MM.1S (cell line): ENCODE data around the gene MPL.

Experiments
- DNase-seq: peaks from one replicate; pipeline ENCODE4 v3.0.0-alpha.2; 2015
- H2AFZ ChIP-seq: fragments of 300-600 bp; sonication (generic); 2 replicates; pipeline ENCODE4 v1.6.0; 2016; ENCODE audit warnings: antibody characterized with exemption, low read length
- H3F3A ChIP-seq: fragments of 300-600 bp; sonication (generic); 2 replicates; pipeline ENCODE4 v1.6.1; 2016; ENCODE audit warnings: mild to moderate bottlenecking, antibody characterized with exemption, low read length, moderate library complexity, mixed read lengths; ENCODE audit not compliant: insufficient read depth
- H3K27ac ChIP-seq: fragments of 300-600 bp; sonication (generic); 2 replicates; pipeline ENCODE4 v1.5.1; 2016; ENCODE audit warnings: mild to moderate bottlenecking, low read length
- H3K27me3 ChIP-seq: fragments of 300-600 bp; sonication (generic); replicated peaks from 2 replicates; pipeline ENCODE4 v1.6.0; 2016; ENCODE audit warnings: low read length; ENCODE audit not compliant: insufficient read depth
- H3K36me3 ChIP-seq: fragments of 300-600 bp; sonication (generic); replicated peaks from 2 replicates; pipeline ENCODE4 v1.6.1; 2016; ENCODE audit warnings: mild to moderate bottlenecking, low read length, mixed read lengths; ENCODE audit not compliant: insufficient read depth
- H3K4me1 ChIP-seq: fragments of 300-600 bp; sonication (generic); 2 replicates; pipeline ENCODE4 v1.6.1; 2016; ENCODE audit warnings: low read length, mixed read lengths
- H3K4me2 ChIP-seq: fragments of 300-600 bp; sonication (generic); 2 replicates; pipeline ENCODE4 v1.6.0; 2016; ENCODE audit warnings: low read depth, low read length
- H3K4me3 ChIP-seq: fragments of 300-600 bp; sonication (generic); 2 replicates; pipeline ENCODE4 v1.5.1; 2016; ENCODE audit warnings: low read length, mixed read lengths
- H3K79me2 ChIP-seq: fragments of 300-600 bp; sonication (generic); 2 replicates; pipeline ENCODE4 v1.6.1; 2016; ENCODE audit warnings: mixed run types, low read length, mixed read lengths
- H3K9ac ChIP-seq: fragments of 300-600 bp; sonication (generic); 2 replicates; pipeline ENCODE4 v1.6.1; 2016; ENCODE audit warnings: low read length, mixed read lengths
- H3K9me2 ChIP-seq: fragments of 300-600 bp; sonication (generic); replicated peaks from 2 replicates; pipeline ENCODE4 v1.6.1; 2016; ENCODE audit warnings: mild to moderate bottlenecking, low read length, mixed read lengths; ENCODE audit not compliant: insufficient read depth
- H3K9me3 ChIP-seq: fragments of 300-600 bp; sonication (generic); replicated peaks from 2 replicates; pipeline ENCODE4 v1.6.1; 2016; ENCODE audit warnings: mild to moderate bottlenecking, low read length, mixed read lengths; ENCODE audit not compliant: insufficient read depth
- H4K20me1 ChIP-seq: fragments of 300-600 bp; sonication (generic); 2 replicates; pipeline ENCODE4 v1.6.1; 2016; ENCODE audit warnings: mild to moderate bottlenecking, low read length, moderate library complexity, mixed read lengths; ENCODE audit not compliant: insufficient read depth
- CTCF ChIP-seq: fragments of 300-600 bp; sonication (generic); IDR thresholded peaks from 2 replicates; pipeline ENCODE4 v1.5.1; 2016; ENCODE audit warnings: antibody characterized with exemption, low read length, mixed read lengths
- EZH2 ChIP-seq: fragments of 300-600 bp; sonication (generic); optimal IDR thresholded peaks from 2 replicates; pipeline ENCODE3; 2017; ENCODE audit warnings: low read depth, mild to moderate bottlenecking, antibody characterized with exemption, low read length, mixed read lengths
- EZH2phosphoT487 ChIP-seq: fragments of 300-600 bp; sonication (generic); IDR thresholded peaks from 2 replicates; pipeline ENCODE4 v1.6.1; 2018; ENCODE audit warnings: antibody characterized with exemption, low read length

The MPL gene

GRCh38 chr1:43314233-43314632 lies 23.4 kb upstream of the MPL start:
- H3K4me3 ChIP-seq, result no peak overlapping the region
- TF ChIP-seq CTCF (no peak), EZH2phosphoT487 (no peak), EZH2 (no peak)
- no peaks in the 10 kb centered on the region for H3K9me2 ChIP-seq
- no peaks in the 10 kb centered on the region for H3K9me3 ChIP-seq
- no peaks in the 10 kb centered on the region for H4K20me1 ChIP-seq
- H3K36me3 ChIP-seq, result no peaks in the 10 kb centered on the region
- DNase-seq, result no peak
- H3K4me2 ChIP-seq, result no peak overlapping the region
- no peak overlapping the region for H2AFZ ChIP-seq
- no peak overlapping the region for H3K27ac ChIP-seq
- H3K79me2 ChIP-seq, result no peaks in the 10 kb centered on the region
- H3K4me1 ChIP-seq, result no peaks in the 10 kb centered on the region
- H3K27me3 ChIP-seq, result peaks cover 23% of the 10 kb centered on the region; the same call in 1 of the 2 replicates
- H3K9ac ChIP-seq, result no peak overlapping the region
- H3F3A ChIP-seq, result no peaks in the 10 kb centered on the region

GRCh38 chr1:43315481-43315880 lies 22.1 kb upstream of the MPL start:
- no peak for DNase-seq
- no peak overlapping the region for H3K9ac ChIP-seq
- peaks cover 14% of the 10 kb centered on the region; the same call in 1 of the 2 replicates for H3K27me3 ChIP-seq
- no peaks in the 10 kb centered on the region for H3K9me3 ChIP-seq
- no peak overlapping the region for H3K4me2 ChIP-seq
- no peak overlapping the region for H2AFZ ChIP-seq
- no peaks in the 10 kb centered on the region for H3F3A ChIP-seq
- H3K36me3 ChIP-seq, result no peaks in the 10 kb centered on the region
- TF ChIP-seq EZH2phosphoT487, result no peak
- TF ChIP-seq CTCF, result no peak
- TF ChIP-seq EZH2, result no peak
- H3K4me1 ChIP-seq, result no peaks in the 10 kb centered on the region
- H3K27ac ChIP-seq, result no peak overlapping the region
- H3K79me2 ChIP-seq, result no peaks in the 10 kb centered on the region
- H4K20me1 ChIP-seq, result no peaks in the 10 kb centered on the region
- H3K9me2 ChIP-seq, result no peaks in the 10 kb centered on the region
- H3K4me3 ChIP-seq, result no peak overlapping the region

- no peaks in the 10 kb centered on the region for H3K9me3 ChIP-seq
- H3F3A ChIP-seq, result no peaks in the 10 kb centered on the region
- no peak for TF ChIP-seq EZH2phosphoT487
- no peaks in the 10 kb centered on the region for H3K9me2 ChIP-seq
- H3K4me2 ChIP-seq, result no peak overlapping the region
- DNase-seq, result no peak
- no peak overlapping the region for H3K9ac ChIP-seq
- H4K20me1 ChIP-seq, result no peaks in the 10 kb centered on the region
- H3K27ac ChIP-seq, result no peak overlapping the region
- no peaks in the 10 kb centered on the region for H3K79me2 ChIP-seq
- H3K4me3 ChIP-seq, result no peak overlapping the region
- no peaks in the 10 kb centered on the region for H3K4me1 ChIP-seq
- peaks cover 10% of the 10 kb centered on the region; the same call in 1 of the 2 replicates for H3K27me3 ChIP-seq
- H2AFZ ChIP-seq, result no peak overlapping the region
- H3K36me3 ChIP-seq, result no peaks in the 10 kb centered on the region
Observed at GRCh38 chr1:43315963-43316737, 21.5 kb upstream of the MPL start.
